HG02798 (cell line): ENCODE measurements around the gene ALG12.
"Not testable (repeated sequence)": the region's sequence is repeated elsewhere in the genome, so short reads cannot be mapped to it uniquely, and the experiment has no call there.

ENCODE experiments used
- ATAC-seq: cut with Tn5 transposase; IDR thresholded peaks from one replicate; pipeline ENCODE4 v1.9.1; 2021; ENCODE audit warnings: mild to moderate bottlenecking; ENCODE audit not compliant: unreplicated experiment, poor library complexity

Gene ALG12

DNA sequence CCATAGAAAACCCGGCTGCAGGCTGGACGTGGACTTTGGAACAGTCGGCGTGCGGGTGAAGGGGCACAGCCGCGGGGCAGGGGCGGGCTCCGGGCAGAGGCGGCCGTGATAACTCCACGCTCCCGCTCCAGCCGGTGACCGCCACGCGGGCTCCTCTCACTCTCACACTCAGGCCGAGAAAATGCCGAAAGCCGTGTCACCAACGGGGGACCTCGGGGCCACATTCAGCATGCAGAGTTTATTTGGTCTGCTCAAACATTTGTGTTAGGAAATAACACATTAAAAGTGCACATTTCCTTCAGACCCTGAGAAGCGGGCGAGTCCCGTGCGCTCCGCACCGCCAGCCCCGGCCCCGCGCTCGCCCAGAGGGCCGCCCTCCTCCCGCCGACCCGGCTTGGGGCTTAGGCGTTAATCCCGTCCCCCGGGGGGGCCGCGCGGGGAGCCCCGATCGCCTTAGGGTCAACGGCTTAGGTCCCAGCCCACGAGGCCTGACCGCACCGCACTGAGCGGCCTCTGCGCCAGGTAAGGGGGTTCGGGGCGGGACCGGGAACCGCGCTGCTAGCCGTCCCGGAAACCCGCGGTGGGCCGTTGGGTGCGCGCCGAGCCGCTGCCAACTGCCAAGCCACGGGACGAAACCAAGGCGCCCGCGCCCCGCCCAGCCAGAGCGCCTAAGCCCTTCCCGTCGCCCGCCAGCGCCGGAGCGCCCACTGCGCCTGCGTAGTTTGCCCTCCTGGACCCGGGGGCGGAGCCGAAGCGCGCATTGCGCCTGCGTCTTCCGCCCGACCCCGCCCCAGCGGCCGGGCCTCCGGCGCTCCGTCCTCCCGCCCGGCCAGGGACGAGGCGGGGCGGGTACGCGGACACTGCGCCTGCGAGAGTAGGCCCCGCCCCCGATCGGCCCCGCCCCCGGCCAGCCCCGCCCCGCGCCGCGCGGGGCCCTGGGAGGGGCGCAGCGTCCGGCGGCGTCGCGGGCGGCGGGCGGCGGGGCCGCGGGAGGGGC is 65.0 kb downstream of the ALG12 start, which contains the start of gene ZBED4:
Gene ZBED4, plus strand, starts transcription at position 947 of the 997 bp plus-strand sequence. CDS start 29,819 bp downstream, outside the sequence.
- ATAC-seq, result peak; percentile 86

DNA sequence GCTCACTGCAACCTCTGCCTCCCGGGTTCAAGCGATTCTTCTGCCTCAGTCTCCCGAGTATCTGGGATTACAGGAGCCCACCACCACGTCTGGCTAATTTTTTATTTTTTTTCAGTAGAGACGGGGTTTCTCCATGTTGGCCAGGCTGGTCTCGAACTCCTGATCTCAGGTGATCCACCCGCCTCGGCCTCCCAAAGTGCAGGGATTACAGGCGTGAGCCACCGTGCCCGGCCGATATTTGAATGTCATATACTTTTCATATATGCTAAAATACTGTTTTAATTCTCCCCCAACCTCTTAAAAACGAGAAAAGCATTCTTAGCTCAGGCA is 65.7 kb downstream of the ALG12 start:
- not testable (repeated sequence) for ATAC-seq

DNA sequence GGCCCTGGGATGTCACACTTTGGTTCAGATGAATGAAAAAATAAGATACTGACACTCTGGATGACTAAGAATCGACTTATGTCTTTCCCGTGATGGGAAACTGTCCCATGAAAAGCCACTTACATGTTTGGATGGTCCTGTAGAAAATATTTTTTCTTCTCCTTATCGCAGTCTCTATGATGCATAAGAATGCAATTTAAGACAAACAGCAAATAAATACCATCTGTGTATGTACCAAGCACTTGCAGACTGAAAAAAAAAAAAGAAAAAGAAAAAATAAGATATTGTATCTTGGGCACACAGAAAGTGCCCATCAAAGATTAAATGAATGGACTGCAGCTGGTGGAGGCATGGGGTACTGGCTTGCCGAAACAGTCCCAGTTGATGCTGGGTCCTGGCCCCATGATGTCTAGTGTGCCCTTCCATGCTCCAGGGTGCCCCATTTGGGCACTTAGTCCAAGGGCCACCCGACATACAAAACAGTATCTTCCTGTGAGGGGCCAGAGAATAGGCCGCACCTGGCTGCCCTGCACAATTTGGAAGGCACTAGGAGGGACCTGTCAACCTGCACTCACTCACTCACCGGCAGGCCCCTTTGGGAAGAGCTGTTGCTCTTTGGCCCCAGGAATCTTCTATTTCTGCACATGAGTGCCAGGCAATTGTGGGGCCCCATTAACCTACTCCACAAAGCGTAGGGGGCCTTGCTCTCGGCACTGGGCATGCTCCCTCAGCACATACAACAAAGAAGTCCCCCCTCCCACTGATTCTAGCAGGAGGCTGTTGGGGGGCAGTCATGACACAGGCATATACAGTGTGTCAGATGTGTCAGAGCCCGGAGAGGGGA is 67.1 kb downstream of the ALG12 start:
- no peak for ATAC-seq
